GM18861 (cell line): ENCODE data around the gene FBXO34.
"Not testable (repeated sequence)": the region's sequence is repeated elsewhere in the genome, so short reads cannot be mapped to it uniquely, and the experiment has no call there.

Experiments
- ATAC-seq: cut with Tn5 transposase; IDR thresholded peaks from one replicate; pipeline ENCODE4 v1.9.1; 2021; ENCODE audit not compliant: unreplicated experiment

Gene FBXO34

GRCh38 chr14:55340482-55340881, 69.3 kb downstream of the FBXO34 start:
- ATAC-seq: no peak

GRCh38 chr14:55341781-55342180, 70.6 kb downstream of the FBXO34 start:
- no peak for ATAC-seq

- ATAC-seq: not testable (repeated sequence)
Observed at GRCh38 chr14:55344582-55345163, 73.5 kb downstream of the FBXO34 start.

GRCh38 chr14:55347040-55347439, 75.8 kb downstream of the FBXO34 start:
- ATAC-seq: no peak

- ATAC-seq: no peak
Observed at GRCh38 chr14:55347748-55348147, 76.5 kb downstream of the FBXO34 start.

GRCh38 chr14:55348766-55349453, 77.7 kb downstream of the FBXO34 start:
- ATAC-seq: no peak

GRCh38 chr14:55349565-55349964, 78.3 kb downstream of the FBXO34 start:
- ATAC-seq: no peak

GRCh38 chr14:55350461-55350860, 79.2 kb downstream of the FBXO34 start:
- no peak for ATAC-seq

GRCh38 chr14:55351111-55351510, 79.9 kb downstream of the FBXO34 start:
- ATAC-seq: no peak

GRCh38 chr14:55352201-55352600, 81.0 kb downstream of the FBXO34 start:
- ATAC-seq: no peak

- ATAC-seq: no peak
Observed at GRCh38 chr14:55353686-55354467, 82.7 kb downstream of the FBXO34 start.

GRCh38 chr14:55354500-55354899, 83.3 kb downstream of the FBXO34 start:
- no peak for ATAC-seq

GRCh38 chr14:55355922-55356321, 84.7 kb downstream of the FBXO34 start:
- ATAC-seq: no peak

- no peak for ATAC-seq
Observed at GRCh38 chr14:55356913-55357312, 85.7 kb downstream of the FBXO34 start.

- no peak for ATAC-seq
Observed at GRCh38 chr14:55359307-55359706, 88.1 kb downstream of the FBXO34 start.

GRCh38 chr14:55361190-55361589, 90.0 kb downstream of the FBXO34 start:
- ATAC-seq: no peak

- no peak for ATAC-seq
Observed at GRCh38 chr14:55366271-55366670, 95.0 kb downstream of the FBXO34 start.

- no peak for ATAC-seq
Observed at GRCh38 chr14:55370883-55371455, 99.7 kb downstream of the FBXO34 start.

GRCh38 chr14:55372423-55372822, 101.2 kb downstream of the FBXO34 start:
- ATAC-seq: no peak

- ATAC-seq: no peak
Observed at GRCh38 chr14:55372825-55373224, 101.6 kb downstream of the FBXO34 start.

- ATAC-seq: no peak
Observed at GRCh38 chr14:55373784-55374705, 102.8 kb downstream of the FBXO34 start.
